NCI-H2107 (cell line): ENCODE measurements around the gene ITGA2.

Source experiments
- DNase-seq: peaks from one replicate; lab custom pipeline; 2025; lab: John Stamatoyannopoulos, UW

The ITGA2 gene

GRCh38 chr5:53017794-53018391, 28.7 kb downstream of the ITGA2 start:
- DNase-seq: no peak

GRCh38 chr5:53019320-53019719, 30.2 kb downstream of the ITGA2 start:
- DNase-seq: no peak

GRCh38 chr5:53022930-53023511, 33.9 kb downstream of the ITGA2 start:
- no peak for DNase-seq

GRCh38 chr5:53023969-53024368, 34.8 kb downstream of the ITGA2 start:
- no peak for DNase-seq

GRCh38 chr5:53024535-53024934, 35.4 kb downstream of the ITGA2 start:
- DNase-seq: no peak

GRCh38 chr5:53025487-53025886, 36.3 kb downstream of the ITGA2 start:
- DNase-seq: no peak

GRCh38 chr5:53027913-53028312, 38.8 kb downstream of the ITGA2 start:
- DNase-seq: no peak

GRCh38 chr5:53029608-53030007, 40.5 kb downstream of the ITGA2 start:
- DNase-seq: no peak

GRCh38 chr5:53030893-53031292, 41.7 kb downstream of the ITGA2 start:
- DNase-seq: no peak

GRCh38 chr5:53031695-53032096, 42.5 kb downstream of the ITGA2 start:
- DNase-seq: no peak

GRCh38 chr5:53032188-53032587, 43.0 kb downstream of the ITGA2 start:
- DNase-seq: no peak

GRCh38 chr5:53034832-53035231, 45.7 kb downstream of the ITGA2 start:
- no peak for DNase-seq

- DNase-seq: no peak
Observed at GRCh38 chr5:53035868-53036381, 46.8 kb downstream of the ITGA2 start.

GRCh38 chr5:53037141-53037859, 48.1 kb downstream of the ITGA2 start:
- DNase-seq: no peak

- DNase-seq: no peak
Observed at GRCh38 chr5:53038196-53038847, 49.2 kb downstream of the ITGA2 start.

GRCh38 chr5:53039855-53040254, 50.7 kb downstream of the ITGA2 start:
- DNase-seq: no peak

GRCh38 chr5:53041071-53041692, 52.0 kb downstream of the ITGA2 start:
- DNase-seq: no peak

- no peak for DNase-seq
Observed at GRCh38 chr5:53041740-53042139, 52.6 kb downstream of the ITGA2 start.

GRCh38 chr5:53045263-53045662, 56.1 kb downstream of the ITGA2 start:
- DNase-seq: no peak

- DNase-seq: no peak
Observed at GRCh38 chr5:53048248-53048647, 59.1 kb downstream of the ITGA2 start.

GRCh38 chr5:53052499-53052898, 63.3 kb downstream of the ITGA2 start:
- DNase-seq: no peak

GRCh38 chr5:53053364-53053763, 64.2 kb downstream of the ITGA2 start:
- no peak for DNase-seq
